HepG2 (cell line): Measurements from ENCODE around the gene MGAT5.

ENCODE experiments used
- ATF1 ChIP-seq: IDR thresholded peaks from 2 replicates; pipeline ENCODE4 v1.6.1; 2016; ENCODE audit warnings: mild to moderate bottlenecking, control low read depth
- EED ChIP-seq: sonication (generic); formaldehyde crosslinking; IDR thresholded peaks from 2 replicates; pipeline ENCODE4 v1.5.0; 2020; ENCODE audit warnings: mild to moderate bottlenecking, missing genetic modification reagents
- GABPB1 ChIP-seq: IDR thresholded peaks from 2 replicates; pipeline ENCODE4 v1.6.1; 2016; ENCODE audit warnings: mild to moderate bottlenecking, missing genetic modification reagents, moderate library complexity, missing compliant biosample characterization
- IRF2 ChIP-seq: IDR thresholded peaks from 2 replicates; pipeline ENCODE4 v1.6.1; 2018; ENCODE audit warnings: missing genetic modification reagents, missing compliant biosample characterization
- RAD51 ChIP-seq: fragments of 450-650 bp; IDR thresholded peaks from 2 replicates; pipeline ENCODE4 v1.6.1; 2016; ENCODE audit warnings: borderline replicate concordance
- ZNF777 ChIP-seq: sonication (generic); formaldehyde crosslinking; IDR thresholded peaks from 2 replicates; pipeline ENCODE4 v1.4.0; 2020; ENCODE audit warnings: missing genetic modification reagents

DNA sequence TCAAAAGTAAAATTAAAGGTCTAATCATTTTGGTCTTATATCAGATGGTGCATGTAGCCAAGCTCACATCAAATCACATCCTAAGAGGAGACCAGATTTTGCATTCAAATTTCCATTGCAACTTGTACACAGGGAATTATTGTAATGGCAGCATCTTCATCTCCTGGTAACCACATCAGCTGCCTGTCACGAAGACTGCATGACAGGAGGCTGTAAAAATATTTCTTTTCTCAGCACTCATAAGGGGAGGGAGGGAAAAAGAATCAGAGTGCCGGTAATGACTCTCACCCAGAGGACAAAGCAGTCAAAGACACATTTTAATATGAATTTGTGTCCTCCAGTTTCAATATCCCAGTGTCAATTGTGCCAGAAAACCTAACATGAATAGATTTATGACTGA is 248.2 kb downstream of the MGAT5 start:
- no peak for TF ChIP-seq RAD51
- no peak for TF ChIP-seq ZNF777 (CRISPR knock-in tag)
- TF ChIP-seq IRF2 (CRISPR knock-in tag): no peak
- TF ChIP-seq GABPB1 (CRISPR knock-in tag): no peak
- TF ChIP-seq EED: no peak
- no peak for TF ChIP-seq ATF1 (CRISPR knock-in tag)
